Coronary artery (tissue), 2 donors: ENCODE results near the gene TRIP13.

Source experiments
- DNase-seq: peaks from one replicate; pipeline ENCODE4 v3.0.0-alpha.2; 2017; ENCODE audit warnings: low spot score
- H3K27ac ChIP-seq, 2 donors: fragments of 200-600 bp; sonication (generic); one replicate each; pipeline ENCODE4 v1.5.1; 2016 to 2019
- H3K4me3 ChIP-seq: fragments of 200-600 bp; sonication (generic); 2 replicates; pipeline ENCODE4 v1.5.1; 2016; ENCODE audit warnings: mild to moderate bottlenecking, moderate library complexity
- TF ChIP-seq, protein P1 (sequence below): fragments of 200-600 bp; sonication (generic); IDR thresholded peaks from one replicate; pipeline ENCODE4 v1.5.1; 2019; ENCODE audit warnings: antibody characterized with exemption

TRIP13 gene

DNA sequence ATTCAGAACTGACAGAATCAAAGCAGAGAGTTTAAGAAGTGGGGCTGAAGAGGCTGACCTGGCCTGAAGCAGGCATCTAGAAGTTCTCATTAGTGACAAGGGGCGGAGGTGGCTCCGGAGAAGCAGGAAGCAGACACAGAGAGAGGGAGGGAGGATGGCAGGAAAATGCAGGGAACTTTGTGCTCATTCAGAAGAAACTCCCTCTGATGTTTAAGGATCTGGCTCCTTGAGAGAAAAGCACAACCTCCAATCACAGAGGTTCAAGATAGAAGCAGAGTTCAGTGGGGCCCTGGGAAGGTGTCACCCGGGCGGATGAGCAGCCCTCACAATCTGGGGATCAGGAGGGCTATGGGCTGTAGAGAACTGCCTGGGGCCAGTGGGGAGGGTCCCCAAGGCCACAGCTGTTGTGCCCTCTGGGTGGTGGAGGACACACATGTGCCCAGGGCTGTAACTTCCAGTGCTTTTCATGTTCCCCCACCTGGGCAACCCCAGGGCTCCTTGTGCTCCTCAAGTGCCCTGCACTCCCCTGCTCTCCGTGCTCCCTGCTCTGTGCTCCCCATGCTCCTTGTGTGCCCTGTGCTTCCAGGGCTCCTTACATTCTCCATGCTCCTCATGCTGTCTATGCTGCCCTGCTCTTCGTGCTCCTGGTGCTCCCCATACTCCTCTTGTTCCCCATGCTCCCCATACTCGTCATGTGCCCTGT lies 51.4 kb downstream of the TRIP13 start:
- H3K4me3 ChIP-seq, result no peak overlapping the region
- TF ChIP-seq, protein P1, sequence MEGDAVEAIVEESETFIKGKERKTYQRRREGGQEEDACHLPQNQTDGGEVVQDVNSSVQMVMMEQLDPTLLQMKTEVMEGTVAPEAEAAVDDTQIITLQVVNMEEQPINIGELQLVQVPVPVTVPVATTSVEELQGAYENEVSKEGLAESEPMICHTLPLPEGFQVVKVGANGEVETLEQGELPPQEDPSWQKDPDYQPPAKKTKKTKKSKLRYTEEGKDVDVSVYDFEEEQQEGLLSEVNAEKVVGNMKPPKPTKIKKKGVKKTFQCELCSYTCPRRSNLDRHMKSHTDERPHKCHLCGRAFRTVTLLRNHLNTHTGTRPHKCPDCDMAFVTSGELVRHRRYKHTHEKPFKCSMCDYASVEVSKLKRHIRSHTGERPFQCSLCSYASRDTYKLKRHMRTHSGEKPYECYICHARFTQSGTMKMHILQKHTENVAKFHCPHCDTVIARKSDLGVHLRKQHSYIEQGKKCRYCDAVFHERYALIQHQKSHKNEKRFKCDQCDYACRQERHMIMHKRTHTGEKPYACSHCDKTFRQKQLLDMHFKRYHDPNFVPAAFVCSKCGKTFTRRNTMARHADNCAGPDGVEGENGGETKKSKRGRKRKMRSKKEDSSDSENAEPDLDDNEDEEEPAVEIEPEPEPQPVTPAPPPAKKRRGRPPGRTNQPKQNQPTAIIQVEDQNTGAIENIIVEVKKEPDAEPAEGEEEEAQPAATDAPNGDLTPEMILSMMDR, result no peak
- DNase-seq, result no peak
- H3K27ac ChIP-seq, result no peak overlapping the region

DNA sequence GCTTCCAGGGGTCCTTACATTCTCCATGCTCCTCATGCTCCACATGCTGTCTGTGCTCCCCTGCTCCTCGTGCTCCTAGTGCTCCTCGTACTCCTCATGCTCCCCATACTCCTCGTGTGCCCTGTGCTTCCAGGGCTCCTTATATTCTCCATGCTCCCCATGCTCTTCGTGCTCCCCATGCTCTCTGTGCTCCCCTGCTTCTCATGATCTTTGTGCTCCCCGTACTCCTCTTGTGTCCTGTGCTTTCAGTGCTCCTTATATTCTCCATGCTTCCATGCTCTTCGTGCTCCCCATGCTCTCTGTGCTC lies 51.9 kb downstream of the TRIP13 start:
- TF ChIP-seq, protein P1, result no peak
- peak; percentile 16 for DNase-seq
- no peak overlapping the region for H3K4me3 ChIP-seq
- H3K27ac ChIP-seq, result no peak overlapping the region

DNA sequence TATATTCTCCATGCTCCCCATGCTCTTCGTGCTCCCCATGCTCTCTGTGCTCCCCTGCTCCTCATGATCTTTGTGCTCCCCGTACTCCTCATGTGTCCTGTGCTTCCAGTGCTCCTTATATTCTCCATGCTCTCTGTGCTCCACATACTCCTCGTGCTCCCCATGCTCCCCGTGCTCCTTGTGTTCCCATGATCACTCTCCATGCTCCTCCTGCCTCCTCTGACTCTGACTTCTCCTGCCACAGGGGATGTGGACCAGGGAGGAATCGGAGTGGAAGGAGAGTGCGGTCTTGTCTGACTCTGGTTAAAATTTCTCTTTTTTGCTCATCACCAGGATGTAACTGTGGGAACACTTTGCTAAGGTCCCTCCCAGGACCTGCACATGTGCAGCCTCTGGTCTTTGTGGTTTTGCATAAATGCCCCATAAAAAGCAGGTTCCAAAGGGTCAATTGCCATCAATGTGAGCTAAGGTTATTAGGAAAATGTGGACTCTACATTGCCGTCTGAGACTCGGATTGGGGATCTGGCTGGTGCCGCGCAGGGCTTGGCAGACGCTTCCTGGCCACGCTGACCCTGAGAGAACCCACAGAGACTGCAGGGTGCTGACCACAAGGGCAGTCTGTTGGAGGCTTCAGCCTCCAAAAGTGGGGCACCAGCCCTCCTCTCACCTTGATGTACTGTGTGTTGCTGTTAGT lies 52.5 kb downstream of the TRIP13 start:
- TF ChIP-seq, protein P1, result no peak
- peak; percentile 21 for DNase-seq
- Histone ChIP-seq H3K4me3 (no peak overlapping the region), H3K27ac (no peak overlapping the region)

DNA sequence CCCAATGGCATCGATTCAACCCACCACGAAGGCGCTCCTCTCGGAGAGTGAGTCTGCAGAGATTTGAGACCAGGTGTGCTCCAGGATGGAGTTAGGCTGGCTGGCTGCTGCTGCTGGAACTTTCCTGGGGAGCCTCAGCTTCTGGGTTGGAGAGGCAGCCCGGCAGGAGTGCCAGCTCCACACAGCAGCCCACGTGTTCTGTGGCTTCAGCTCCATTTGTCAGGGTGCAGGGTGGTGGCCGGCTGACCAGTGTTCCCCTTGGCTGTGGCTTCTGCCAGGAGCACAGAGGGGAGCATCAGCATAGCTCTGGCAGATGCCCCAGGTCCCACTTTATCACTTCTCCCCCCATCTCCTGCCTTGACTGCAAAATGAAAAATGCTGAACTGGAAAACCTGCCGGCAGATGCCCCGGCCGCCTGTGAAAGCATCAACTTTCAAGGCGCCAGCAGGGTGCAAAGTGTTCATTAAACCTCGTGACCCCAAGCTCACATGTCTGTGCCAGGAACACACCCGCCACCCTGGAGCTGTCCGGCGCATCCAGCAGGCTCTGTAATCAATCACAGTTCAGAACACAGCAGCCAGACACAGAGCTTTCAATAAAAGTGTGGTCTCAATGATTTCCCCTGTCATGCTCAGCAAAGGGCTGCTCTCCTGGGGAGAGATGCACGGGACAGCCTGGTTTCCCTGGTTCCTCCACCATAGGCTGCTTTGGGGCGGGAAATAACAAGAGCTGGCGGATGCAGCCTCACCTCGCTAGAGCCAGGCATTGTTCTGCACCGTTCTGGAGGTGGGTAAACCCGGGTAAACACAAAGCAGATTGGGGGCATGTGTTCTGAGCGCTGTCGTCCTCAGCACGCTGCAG lies 53.2 kb downstream of the TRIP13 start:
- no peak overlapping the region for H3K4me3 ChIP-seq
- DNase-seq, result peak; percentile 58
- no peak overlapping the region for H3K27ac ChIP-seq
- TF ChIP-seq, protein P1, result no peak

DNA sequence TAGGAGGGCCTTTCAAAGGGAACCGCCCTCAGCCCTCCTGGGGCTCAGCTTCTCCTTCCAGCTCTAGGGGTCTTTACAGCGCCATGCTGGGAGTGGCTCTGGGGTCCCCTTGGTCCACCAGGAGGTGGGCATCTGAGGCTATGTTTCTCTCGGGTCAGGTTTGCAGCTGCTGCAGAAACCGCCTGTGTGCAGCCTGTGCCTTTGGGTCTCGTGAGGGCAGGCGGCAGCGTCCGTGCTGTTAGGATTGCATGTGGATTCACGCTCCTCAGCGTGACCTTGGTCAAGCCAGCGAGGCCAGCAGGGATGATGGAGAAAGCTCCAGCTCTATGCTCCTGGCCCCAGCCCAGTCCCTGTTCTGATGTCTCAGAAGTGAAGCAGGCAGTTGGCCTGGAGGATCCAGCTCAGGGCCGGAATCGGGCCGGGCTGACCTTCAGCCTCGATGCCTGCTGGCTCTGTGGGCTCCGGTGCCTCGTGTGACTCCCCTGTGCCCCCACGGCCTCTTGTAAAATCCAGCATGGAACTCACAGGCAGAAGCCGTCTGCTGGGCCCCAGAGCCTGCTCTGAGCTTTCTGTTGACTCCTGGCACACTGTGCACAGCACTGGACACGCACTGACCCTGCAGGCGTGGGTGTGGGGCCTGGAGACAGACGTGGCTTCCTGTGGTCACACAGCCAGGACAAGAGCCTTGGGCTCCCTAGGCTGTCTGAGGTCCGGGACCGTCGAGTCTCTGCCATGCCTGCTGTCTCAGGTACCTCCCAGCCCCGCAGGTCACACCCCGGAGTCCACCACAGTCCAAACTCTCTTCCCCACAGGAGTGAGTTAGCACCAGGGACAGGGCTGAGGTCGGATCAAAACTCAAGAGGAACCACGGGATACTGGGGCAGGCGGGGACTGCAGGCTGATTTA lies 54.3 kb downstream of the TRIP13 start:
- H3K27ac ChIP-seq, result no peak overlapping the region
- no peak overlapping the region for H3K4me3 ChIP-seq
- TF ChIP-seq, protein P1, result no peak
- peak; percentile 61 for DNase-seq

DNA sequence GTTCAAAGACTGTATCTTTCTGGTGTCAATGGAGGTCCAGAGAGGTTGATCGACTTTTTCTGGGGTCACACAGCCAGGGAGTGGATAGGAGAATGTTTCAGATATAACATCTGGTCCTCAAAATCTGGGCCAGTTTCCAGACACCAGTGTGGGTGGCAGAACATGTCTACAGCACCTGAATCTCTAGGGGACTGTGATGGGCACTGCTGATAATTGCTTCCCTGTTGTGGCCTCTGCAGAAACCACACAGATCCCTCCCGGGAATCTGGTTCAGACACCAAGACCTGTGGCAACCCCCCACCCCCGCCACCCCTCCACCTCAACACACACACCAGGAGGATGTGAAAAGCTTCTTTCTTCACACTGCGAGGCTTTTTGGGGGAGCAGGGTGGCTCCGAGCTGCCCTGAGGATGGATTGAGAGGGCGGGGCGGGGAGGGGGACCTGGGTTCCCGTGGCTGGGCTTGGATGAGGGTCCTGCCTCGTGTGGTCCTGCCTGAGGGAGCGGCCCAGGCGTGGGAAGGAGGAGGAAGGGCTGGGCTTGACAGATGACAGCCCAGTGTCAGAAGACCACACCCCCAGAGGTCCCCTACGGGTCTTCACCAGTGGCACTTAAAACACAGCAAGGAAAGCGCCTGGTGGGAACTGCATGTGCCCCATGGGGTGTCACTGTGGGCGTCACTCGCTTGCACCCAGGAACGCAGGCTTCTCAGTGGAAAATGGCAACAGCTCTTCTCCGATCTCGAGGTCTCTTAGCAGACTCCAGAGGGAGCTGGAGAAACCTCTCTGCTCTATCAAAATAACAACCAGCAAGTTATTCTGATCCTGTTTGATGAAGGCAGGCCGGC lies 55.2 kb downstream of the TRIP13 start:
- peak; percentile 43 for DNase-seq
- H3K27ac ChIP-seq, result no peak overlapping the region
- TF ChIP-seq, protein P1, result no peak
- H3K4me3 ChIP-seq, result no peak overlapping the region
